Right lobe of liver (tissue), 6 donors: ENCODE results near the gene ARIH2. TPM values are rescaled to one million over a fixed set of nuclear protein-coding genes. Genes with fewer than 3 reads are reported as not detected.

ENCODE experiments used
- ATAC-seq, 4 donors: fragments of 200-7000 bp; cut with Tn5 transposase; one replicate each; pipeline ENCODE4 v1.9.1; 2020; ENCODE audit warnings: mild to moderate bottlenecking in 4 of 4, moderate library complexity in 4 of 4
- DNase-seq, 3 donors: peaks; one replicate each; pipeline ENCODE4 v3.0.0-alpha.2; 2020
- H3K27ac ChIP-seq, 3 donors: fragments of 200-600 bp; one replicate each; pipeline ENCODE4 v1.8.0; 2022
- H3K27me3 ChIP-seq, 2 donors: fragments of 200-600 bp; one replicate each; pipeline ENCODE4 v1.8.0; 2022
- H3K36me3 ChIP-seq, 4 donors: fragments of 200-600 bp; sonication (generic) in 1 of 4; one replicate each; pipeline versions ENCODE4 v1.5.1 to v1.8.0; 2017 to 2022; ENCODE audit warnings: control low read depth in 1 of 4
- H3K4me1 ChIP-seq, 4 donors: fragments of 200-600 bp; sonication (generic) in 1 of 4; one replicate each; pipeline versions ENCODE4 v1.5.1 to v1.8.0; 2017 to 2022; ENCODE audit warnings: control low read depth in 1 of 4
- H3K4me3 ChIP-seq, 3 donors: fragments of 200-600 bp; one replicate each; pipeline ENCODE4 v1.8.0; 2022
- H3K9me3 ChIP-seq, 4 donors: fragments of 200-600 bp; sonication (generic) in 1 of 4; one replicate each; pipeline versions ENCODE4 v1.5.1 to v1.8.0; 2017 to 2022; ENCODE audit warnings: control low read depth in 1 of 4
- POLR2A ChIP-seq: fragments of 450-650 bp; IDR thresholded peaks from one replicate; pipeline ENCODE4 v1.6.1; 2017; ENCODE audit warnings: antibody characterized with exemption, mild to moderate bottlenecking
- WGBS: methylation state at CpG from one replicate; pipeline ENCODE4 v1.1.6; 2018; ENCODE audit warnings: low coverage, low lambda C conversion rate; ENCODE audit not compliant: insufficient coverage; ENCODE audit errors: missing lambda C conversion rate; 5-methylcytosine and 5-hydroxymethylcytosine counted together
- intact Hi-C, 2 donors: fragments of 100-400 bp; cut with DNase I; formaldehyde crosslinking; loops; one replicate each; pipeline versions ENCODE4 v1.11.2 to v1.14.1; 2022
- total RNA-seq, 6 experiments: library from RNA; depleted of rRNA in 2 of 6; stranded (reverse); fragments of >200 nt in 2 of 6; fragmentation: NEBNext Ultra II Directional in 3 of 6; extraction: Animal tissue kit (Norgen Biotek cat#: 25700) in 3 of 6; gene quantifications; one replicate each; pipeline versions ENCODE4 v1.1.0 to v1.2.4, GENCODE V29; 2016 to 2023
- TF ChIP-seq, protein P1 (sequence below), 4 donors: fragments of 200-600 bp in 3 of 4; fragments of 450-650 bp in 1 of 4; IDR thresholded peaks; one replicate each; pipeline versions ENCODE4 v1.5.1 to v1.8.0; 2016 to 2022; ENCODE audit warnings: antibody characterized with exemption in 4 of 4, mild to moderate bottlenecking in 2 of 4
- donor health status: DM: no; HTN: yes; CAD: no.
- donor health status: DM: no; HTN: no; CAD: no.
- donor health status: DM: no; HTN: no; CAD: no.
- donor health status: DM: no; HTN: yes; CAD: no.
- donor health status: DM: no; HTN: yes; CAD: no.

Gene ARIH2
- total RNA-seq, 6 experiments from 2014 or later: 34.4 to 44.9 (median 38.2) TPM

DNA sequence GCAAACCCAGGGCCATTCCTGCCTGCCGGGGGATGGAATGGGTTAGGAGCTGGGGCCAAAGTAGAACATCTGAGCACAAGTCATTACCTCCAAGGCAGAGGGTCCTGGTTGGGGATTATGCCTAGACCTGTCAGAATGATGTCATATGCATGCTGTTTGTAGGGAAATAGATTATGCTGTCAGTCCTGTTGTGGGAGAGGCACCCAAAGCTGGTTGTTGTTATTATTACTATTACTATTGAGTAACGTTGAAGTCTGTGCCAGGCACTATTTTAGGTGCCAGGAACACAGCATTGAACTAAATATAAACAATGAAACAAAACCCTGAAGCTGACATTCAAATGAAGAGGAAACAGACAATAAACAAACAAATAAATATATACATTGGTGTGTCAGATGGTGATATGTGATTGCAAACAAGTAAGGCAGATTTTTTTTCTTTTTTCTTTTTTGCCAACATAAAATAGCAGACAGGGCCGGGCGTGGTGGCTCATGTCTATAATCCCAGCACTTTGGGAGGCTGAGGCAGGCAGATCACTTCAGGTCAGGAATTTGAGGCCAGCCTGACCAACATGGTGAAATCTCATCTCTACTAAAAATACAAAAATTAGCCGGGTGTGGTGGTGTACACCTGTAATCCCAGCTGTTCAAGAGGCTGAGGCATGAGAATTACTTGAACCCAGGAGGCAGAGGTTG, 73.4 kb downstream of the ARIH2 start:
- TF ChIP-seq POLR2A: no peak
- TF ChIP-seq, protein P1, sequence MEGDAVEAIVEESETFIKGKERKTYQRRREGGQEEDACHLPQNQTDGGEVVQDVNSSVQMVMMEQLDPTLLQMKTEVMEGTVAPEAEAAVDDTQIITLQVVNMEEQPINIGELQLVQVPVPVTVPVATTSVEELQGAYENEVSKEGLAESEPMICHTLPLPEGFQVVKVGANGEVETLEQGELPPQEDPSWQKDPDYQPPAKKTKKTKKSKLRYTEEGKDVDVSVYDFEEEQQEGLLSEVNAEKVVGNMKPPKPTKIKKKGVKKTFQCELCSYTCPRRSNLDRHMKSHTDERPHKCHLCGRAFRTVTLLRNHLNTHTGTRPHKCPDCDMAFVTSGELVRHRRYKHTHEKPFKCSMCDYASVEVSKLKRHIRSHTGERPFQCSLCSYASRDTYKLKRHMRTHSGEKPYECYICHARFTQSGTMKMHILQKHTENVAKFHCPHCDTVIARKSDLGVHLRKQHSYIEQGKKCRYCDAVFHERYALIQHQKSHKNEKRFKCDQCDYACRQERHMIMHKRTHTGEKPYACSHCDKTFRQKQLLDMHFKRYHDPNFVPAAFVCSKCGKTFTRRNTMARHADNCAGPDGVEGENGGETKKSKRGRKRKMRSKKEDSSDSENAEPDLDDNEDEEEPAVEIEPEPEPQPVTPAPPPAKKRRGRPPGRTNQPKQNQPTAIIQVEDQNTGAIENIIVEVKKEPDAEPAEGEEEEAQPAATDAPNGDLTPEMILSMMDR (IDR thresholded peaks at IDR 0.05): no peak

GRCh38 chr3:48993834-48994233, 75.2 kb downstream of the ARIH2 start:
- no peak overlapping the region for H3K4me3 ChIP-seq
- peaks cover 0 to 19% (median 6%) of the 10 kb centered on the region in 4 donors for H3K4me1 ChIP-seq
- peaks cover 0 to 2% (median 0%) of the 10 kb centered on the region in 4 donors for H3K36me3 ChIP-seq
- H3K27ac ChIP-seq: no peak overlapping the region
- intact Hi-C loops: no loop called here
- ATAC-seq (no peak), DNase-seq (no peak)
- H3K9me3 ChIP-seq: no peaks in the 10 kb centered on the region
- TF ChIP-seq, protein P1 (IDR thresholded peaks at IDR 0.05): no peak
- TF ChIP-seq POLR2A: no peak
- H3K27me3 ChIP-seq: no peaks in the 10 kb centered on the region

More for the DNA sequence above, 73.4 kb downstream of the ARIH2 start:
- no peak for ATAC-seq
- Histone ChIP-seq H3K4me3 (no peak overlapping the region), H3K27ac (no peak overlapping the region), H3K27me3 (no peaks in the 10 kb centered on the region), H3K9me3 (no peaks in the 10 kb centered on the region), H3K36me3 (peaks cover 0 to 2% (median 0%) of the 10 kb centered on the region in 4 donors), H3K4me1 (peaks cover 0 to 20% (median 6%) of the 10 kb centered on the region in 4 donors)
- WGBS: 78% methylated on average over 5 of the region's 5 CpGs
- intact Hi-C loops: no loop called here
- no peak for DNase-seq

DNA sequence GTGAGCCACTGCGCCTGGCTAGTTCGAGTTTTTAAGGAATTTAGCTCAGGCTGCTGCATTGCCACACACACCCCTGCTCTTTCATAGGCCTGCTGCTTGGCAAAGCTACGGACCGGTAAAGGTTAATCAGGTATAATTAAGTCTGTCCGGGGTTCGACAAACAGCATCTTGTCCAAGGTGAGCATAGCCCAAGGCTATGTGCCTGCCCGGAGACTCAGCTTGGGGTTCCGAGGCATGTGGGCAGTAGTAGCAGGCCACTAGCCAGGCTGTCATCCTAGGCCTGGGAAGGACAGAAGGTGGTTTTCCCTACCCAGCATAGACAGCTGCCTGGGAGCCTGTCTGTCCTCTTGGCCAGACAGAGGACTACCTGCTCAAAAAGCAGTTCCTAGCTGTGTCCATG, 78.0 kb downstream of the ARIH2 start:
- H3K36me3 ChIP-seq: peaks cover 0 to 2% (median 0%) of the 10 kb centered on the region in 4 donors
- intact Hi-C loops: no loop called here
- H3K27ac ChIP-seq: no peak overlapping the region
- no peak overlapping the region for H3K4me3 ChIP-seq
- ATAC-seq: no peak
- H3K4me1 ChIP-seq: peaks cover 0 to 1% (median 0%) of the 10 kb centered on the region in 4 donors
- H3K27me3 ChIP-seq: no peaks in the 10 kb centered on the region
- TF ChIP-seq POLR2A: no peak
- WGBS: 89% methylated on average over 6 of the region's 8 CpGs
- DNase-seq: no peak
- no peaks in the 10 kb centered on the region for H3K9me3 ChIP-seq

DNA sequence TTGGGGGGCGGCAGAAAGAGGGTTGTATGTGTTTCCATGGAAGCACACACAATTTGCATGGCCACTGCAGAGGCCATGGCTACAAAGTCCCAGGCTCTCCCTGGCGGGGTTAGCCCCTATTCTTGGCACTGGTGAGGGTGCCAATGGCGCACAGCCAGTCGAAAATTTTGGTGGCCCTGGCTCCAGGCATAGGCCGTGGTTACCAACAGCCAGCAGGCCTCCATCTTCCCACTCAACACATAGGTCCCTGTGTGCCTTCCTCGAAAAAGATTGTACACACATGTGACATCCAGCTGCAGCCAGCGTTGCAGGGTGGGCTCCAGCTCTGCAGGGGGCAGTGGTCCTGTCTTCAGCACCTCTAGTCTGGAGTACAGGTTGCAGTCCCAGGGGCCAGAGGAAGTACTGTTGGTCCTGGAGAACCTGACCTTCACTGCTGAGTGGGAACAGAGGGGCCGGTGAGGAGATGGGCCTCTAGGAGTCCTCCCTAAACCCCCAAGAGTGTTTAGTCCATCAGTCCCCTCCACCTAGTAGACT, 78.5 kb downstream of the ARIH2 start:
- Histone ChIP-seq H3K4me1 (no peaks in the 10 kb centered on the region), H3K9me3 (no peaks in the 10 kb centered on the region), H3K4me3 (no peak overlapping the region), H3K36me3 (peaks cover 0 to 2% (median 0%) of the 10 kb centered on the region in 4 donors), H3K27me3 (no peaks in the 10 kb centered on the region), H3K27ac (no peak overlapping the region)
- DNase-seq (peak in 1 of 3 donors; percentile 31), ATAC-seq (no peak)
- intact Hi-C loops: no loop called here
- WGBS: no CpG with 5 or more reads among the region's 8 CpGs
- TF ChIP-seq POLR2A: no peak
- TF ChIP-seq, protein P1 (IDR thresholded peaks at IDR 0.05): no peak
